ENCODE data around the gene FPR1.
A peak's percentile ranks its signal among the peaks of the same experiment; 100 is the strongest.

The FPR1 gene

DNA sequence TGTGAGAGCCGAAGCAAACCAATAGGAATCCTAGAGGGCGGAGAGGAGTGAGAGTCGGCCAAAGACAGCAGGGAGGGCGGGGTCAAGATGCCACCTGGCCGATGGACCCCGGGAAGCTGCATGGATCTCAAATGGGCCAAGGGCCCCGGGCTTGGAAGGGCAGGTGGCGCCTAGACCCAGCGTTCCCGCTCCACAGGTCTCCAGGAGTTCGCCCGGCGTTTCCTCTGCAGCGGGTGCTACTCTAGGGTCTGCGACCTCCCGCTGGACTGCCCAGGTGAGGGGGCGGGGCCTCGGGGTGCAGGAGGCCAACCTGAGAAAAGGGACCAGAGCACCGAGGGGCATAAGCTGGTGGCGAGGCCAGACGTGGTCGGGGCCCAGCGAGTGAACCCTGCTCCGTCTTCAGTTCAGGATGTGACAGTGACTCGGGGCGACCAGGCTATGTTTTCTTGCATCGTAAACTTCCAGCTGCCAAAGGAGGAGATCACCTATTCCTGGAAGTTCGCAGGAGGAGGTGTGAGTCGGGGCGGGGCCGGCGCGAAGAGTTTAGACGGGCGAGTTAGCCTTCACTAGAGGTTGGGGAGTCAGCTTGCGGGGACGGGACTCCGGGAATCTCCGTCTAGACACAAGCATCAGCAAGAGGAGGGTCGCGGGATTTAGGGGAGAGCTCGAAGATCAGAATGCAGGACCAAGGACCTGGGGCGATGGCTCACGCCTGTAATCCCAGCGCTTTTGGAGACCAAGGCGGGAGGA, 48.7 kb downstream of the FPR1 start:
- Histone ChIP-seq H3K4me3 (ENCODE audit: low read length) (peak overlapping the region; percentile 77), H3K4me1 (ENCODE audit: control insufficient read depth, low read depth, low read length) (peaks cover 8% of the 10 kb centered on the region), H3K36me3 (ENCODE audit: control insufficient read depth, low read depth, low read length) (no peaks in the 10 kb centered on the region), H3K27me3 (ENCODE audit: control insufficient read depth, insufficient read depth, low read length) (peaks cover 6% of the 10 kb centered on the region), H3K9me3 (ENCODE audit: control insufficient read depth, low read depth, low read length) (no peaks in the 10 kb centered on the region), H3K27ac (ENCODE audit: low read length) (no peak overlapping the region), H3K9ac (ENCODE audit: low read length) (peak overlapping the region; percentile 54)

DNA sequence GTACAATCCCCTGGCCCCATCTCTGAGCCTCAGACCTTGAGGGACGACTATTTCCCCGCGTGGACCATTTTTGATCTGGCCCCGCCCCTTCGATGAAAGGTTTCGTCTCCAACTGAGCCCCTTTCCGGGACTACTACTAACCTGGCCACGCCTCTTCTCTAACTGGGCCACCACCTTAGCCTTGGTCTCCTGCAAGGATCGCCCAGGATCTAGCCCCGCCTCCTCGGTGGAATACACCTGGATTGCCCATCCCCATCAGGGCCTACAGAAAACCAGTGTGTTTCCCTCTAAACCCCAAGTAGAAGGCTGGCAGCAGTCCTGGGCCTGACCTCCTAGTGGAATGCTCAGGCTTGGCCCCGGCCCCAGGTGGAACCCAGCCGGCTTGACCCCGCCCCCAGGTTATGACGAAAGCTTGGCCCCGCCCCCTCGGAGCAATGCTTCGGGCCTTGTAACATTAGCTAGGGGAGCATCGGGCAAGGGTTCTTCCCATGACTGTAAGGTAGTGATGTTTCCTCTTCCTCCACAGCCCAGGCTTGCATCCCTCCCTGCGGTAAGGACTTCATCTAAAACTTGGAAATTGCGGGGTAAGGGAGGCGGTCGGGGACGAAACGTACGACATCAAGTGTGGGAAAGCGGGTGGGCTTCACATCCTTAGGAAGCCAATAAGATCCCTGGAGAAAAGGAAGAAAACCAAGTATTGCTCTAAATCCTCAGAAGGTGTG, 49.4 kb downstream of the FPR1 start:
- peak overlapping the region; percentile 70 for H3K27ac ChIP-seq (ENCODE audit: low read length)
- H3K9me3 ChIP-seq (ENCODE audit: control insufficient read depth, low read depth, low read length) = no peaks in the 10 kb centered on the region
- H3K4me3 ChIP-seq (ENCODE audit: low read length) = peak overlapping the region; percentile 77
- peak overlapping the region; percentile 54 for H3K9ac ChIP-seq (ENCODE audit: low read length)
- peaks cover 6% of the 10 kb centered on the region for H3K27me3 ChIP-seq (ENCODE audit: control insufficient read depth, insufficient read depth, low read length)
- H3K4me1 ChIP-seq (ENCODE audit: control insufficient read depth, low read depth, low read length) = peaks cover 8% of the 10 kb centered on the region
- no peaks in the 10 kb centered on the region for H3K36me3 ChIP-seq (ENCODE audit: control insufficient read depth, low read depth, low read length)

DNA sequence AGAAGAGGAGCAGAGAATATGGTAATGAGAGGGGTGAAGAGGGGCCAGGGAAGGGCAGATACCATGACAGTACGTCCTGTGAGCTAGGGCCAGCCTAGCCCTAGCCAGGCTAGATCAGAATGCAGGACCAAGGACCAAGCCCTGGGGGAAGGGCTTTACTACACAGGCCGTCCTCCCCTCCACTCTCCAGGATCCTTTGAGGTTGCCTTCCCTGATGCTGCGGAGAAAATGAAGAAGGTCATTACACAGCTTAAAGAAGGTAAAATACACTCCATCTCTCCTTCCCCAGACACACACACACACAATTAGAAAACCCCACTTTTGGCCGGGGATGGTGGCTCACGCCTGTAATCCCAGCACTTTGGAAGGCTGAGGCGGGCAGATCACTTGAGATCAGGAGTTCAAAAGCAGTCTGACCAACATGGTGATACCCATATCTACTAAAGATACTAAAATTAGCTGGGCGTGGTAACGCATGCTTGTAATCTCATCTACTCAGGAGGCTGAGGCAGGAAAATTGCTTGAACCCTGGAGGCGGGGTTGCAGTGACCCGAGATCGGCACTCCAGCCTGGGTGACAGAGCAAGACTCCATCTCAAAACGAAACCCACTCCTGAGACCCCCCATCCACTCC, 50.1 kb downstream of the FPR1 start:
- Histone ChIP-seq H3K4me3 (ENCODE audit: low read length) (peak overlapping the region; percentile 77), H3K27me3 (ENCODE audit: control insufficient read depth, insufficient read depth, low read length) (peaks cover 6% of the 10 kb centered on the region), H3K9me3 (ENCODE audit: control insufficient read depth, low read depth, low read length) (no peaks in the 10 kb centered on the region), H3K9ac (ENCODE audit: low read length) (no peak overlapping the region), H3K4me1 (ENCODE audit: control insufficient read depth, low read depth, low read length) (peaks cover 8% of the 10 kb centered on the region), H3K27ac (ENCODE audit: low read length) (no peak overlapping the region), H3K36me3 (ENCODE audit: control insufficient read depth, low read depth, low read length) (no peaks in the 10 kb centered on the region)

DNA sequence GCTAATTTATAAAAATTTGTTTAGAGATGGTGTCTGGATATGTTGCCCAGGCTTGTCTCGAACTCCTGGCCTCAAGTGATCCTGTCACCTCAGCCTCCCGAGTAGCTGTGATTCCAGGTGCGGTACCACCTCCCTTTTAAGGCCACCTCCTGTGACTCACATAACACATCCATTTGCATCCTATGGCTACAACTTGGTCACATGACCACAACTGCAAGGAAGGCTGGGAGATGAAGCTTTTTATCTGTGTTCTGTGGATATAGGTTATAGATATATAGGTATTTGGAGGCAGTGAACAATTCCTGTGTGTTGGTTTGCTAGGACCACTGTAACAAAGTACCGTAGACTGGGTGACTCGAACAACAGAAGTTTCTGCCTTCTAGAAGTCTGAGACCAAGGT, 52.5 kb downstream of the FPR1 start:
- Histone ChIP-seq H3K4me3 (ENCODE audit: low read length) (no peak overlapping the region), H3K4me1 (ENCODE audit: control insufficient read depth, low read depth, low read length) (peaks cover 8% of the 10 kb centered on the region), H3K27me3 (ENCODE audit: control insufficient read depth, insufficient read depth, low read length) (peaks cover 6% of the 10 kb centered on the region), H3K9me3 (ENCODE audit: control insufficient read depth, low read depth, low read length) (no peaks in the 10 kb centered on the region), H3K9ac (ENCODE audit: low read length) (no peak overlapping the region), H3K36me3 (ENCODE audit: control insufficient read depth, low read depth, low read length) (peaks cover 3% of the 10 kb centered on the region), H3K27ac (ENCODE audit: low read length) (no peak overlapping the region)

DNA sequence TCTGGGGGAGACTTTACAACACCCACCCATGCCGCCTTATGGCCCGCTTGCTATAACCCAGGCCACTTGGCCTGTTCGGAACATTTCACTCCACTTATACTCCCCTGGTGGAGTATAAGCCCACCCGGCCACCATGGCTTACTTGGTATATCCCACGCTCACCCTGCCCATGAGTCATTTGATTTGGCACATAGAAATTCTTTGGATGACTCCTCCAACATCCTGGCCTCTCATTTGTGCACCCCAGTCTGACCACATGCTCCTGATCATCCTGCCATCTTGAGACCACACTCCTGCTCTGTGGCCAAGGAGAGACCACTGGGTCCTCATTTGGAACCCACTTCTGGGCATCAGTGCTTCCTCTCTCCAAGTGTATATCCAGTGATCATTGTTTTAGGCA, 53.4 kb downstream of the FPR1 start:
- Histone ChIP-seq H3K27ac (ENCODE audit: low read length) (no peak overlapping the region), H3K4me1 (ENCODE audit: control insufficient read depth, low read depth, low read length) (peaks cover 8% of the 10 kb centered on the region), H3K36me3 (ENCODE audit: control insufficient read depth, low read depth, low read length) (peaks cover 3% of the 10 kb centered on the region), H3K9ac (ENCODE audit: low read length) (no peak overlapping the region), H3K27me3 (ENCODE audit: control insufficient read depth, insufficient read depth, low read length) (peaks cover 2% of the 10 kb centered on the region), H3K9me3 (ENCODE audit: control insufficient read depth, low read depth, low read length) (no peaks in the 10 kb centered on the region), H3K4me3 (ENCODE audit: low read length) (no peak overlapping the region)

DNA sequence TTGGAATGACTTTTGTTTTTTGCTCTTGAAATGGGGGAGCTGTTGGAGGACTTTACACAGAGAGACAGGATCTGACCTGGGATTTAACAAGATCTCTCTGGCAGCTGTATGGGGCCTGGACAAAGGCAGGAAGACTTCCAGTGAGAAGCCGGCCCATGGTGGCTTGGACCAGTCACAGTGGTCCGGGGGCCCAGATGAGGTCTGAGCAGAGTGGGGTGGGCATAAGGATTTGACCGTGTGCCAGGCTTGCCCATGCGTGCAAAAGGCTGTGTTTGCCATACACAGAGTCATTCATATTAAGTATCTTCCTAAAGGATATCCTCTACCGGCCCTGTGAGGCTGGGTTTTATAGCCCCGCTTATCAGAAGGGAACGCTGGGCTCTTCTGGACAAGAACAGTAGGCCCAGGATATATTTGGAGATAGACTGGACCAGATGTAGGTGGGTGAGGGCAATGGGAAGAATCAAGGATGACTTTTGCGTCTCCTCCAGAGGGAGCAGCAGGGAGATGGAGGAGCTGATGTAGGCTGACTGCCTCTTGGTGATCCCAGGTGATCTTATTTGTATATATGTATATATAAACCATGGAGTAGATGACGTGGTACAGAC, 54.4 kb downstream of the FPR1 start:
- Histone ChIP-seq H3K27ac (ENCODE audit: low read length) (no peak overlapping the region), H3K36me3 (ENCODE audit: control insufficient read depth, low read depth, low read length) (peaks cover 3% of the 10 kb centered on the region), H3K9ac (ENCODE audit: low read length) (no peak overlapping the region), H3K27me3 (ENCODE audit: control insufficient read depth, insufficient read depth, low read length) (no peaks in the 10 kb centered on the region), H3K4me1 (ENCODE audit: control insufficient read depth, low read depth, low read length) (peaks cover 10% of the 10 kb centered on the region), H3K4me3 (ENCODE audit: low read length) (no peak overlapping the region), H3K9me3 (ENCODE audit: control insufficient read depth, low read depth, low read length) (no peaks in the 10 kb centered on the region)

DNA sequence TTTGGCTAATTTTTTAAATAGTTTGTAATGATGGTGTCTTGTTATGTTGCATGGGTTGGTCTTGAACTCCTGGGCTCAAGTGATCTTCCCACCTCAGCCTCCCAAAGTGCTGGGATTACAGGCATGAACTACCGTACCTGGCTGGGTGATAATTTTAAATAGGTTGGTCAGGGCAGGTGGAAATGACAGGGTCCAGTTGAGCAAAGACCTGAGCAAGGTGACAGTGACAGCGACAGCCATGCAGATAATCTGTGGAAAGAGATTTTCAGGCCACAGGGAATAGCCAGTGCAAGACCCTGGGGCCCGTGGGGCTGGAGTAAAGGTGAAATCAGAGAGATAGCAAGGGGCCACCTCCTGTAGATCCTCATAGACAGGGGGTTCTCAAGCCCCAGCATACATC, 55.1 kb downstream of the FPR1 start:
- Histone ChIP-seq H3K27ac (ENCODE audit: low read length) (no peak overlapping the region), H3K36me3 (ENCODE audit: control insufficient read depth, low read depth, low read length) (peaks cover 3% of the 10 kb centered on the region)

More for the DNA sequence above, 55.1 kb downstream of the FPR1 start:
- Histone ChIP-seq H3K9me3 (ENCODE audit: control insufficient read depth, low read depth, low read length) (no peaks in the 10 kb centered on the region), H3K4me1 (ENCODE audit: control insufficient read depth, low read depth, low read length) (peaks cover 12% of the 10 kb centered on the region), H3K27me3 (ENCODE audit: control insufficient read depth, insufficient read depth, low read length) (no peaks in the 10 kb centered on the region), H3K4me3 (ENCODE audit: low read length) (no peak overlapping the region), H3K9ac (ENCODE audit: low read length) (no peak overlapping the region)

Measured in iPS-18a (cell line).